PC-3 (cell line): ENCODE data around the gene DPYSL3.

ENCODE experiments used
- CTCF ChIP-seq: fragments of 300-600 bp; sonication (generic); conservative IDR thresholded peaks from 2 replicates; pipeline ENCODE4 v1.5.1; 2017; ENCODE audit warnings: antibody characterized with exemption, low read depth, mild to moderate bottlenecking, low read length
- EZH2 ChIP-seq: fragments of 300-600 bp; sonication (generic); IDR thresholded peaks from one replicate; pipeline ENCODE4 v1.6.1; 2017; ENCODE audit warnings: antibody characterized with exemption, mild to moderate bottlenecking, low read length; ENCODE audit not compliant: unreplicated experiment
- EZH2phosphoT487 ChIP-seq: fragments of 300-600 bp; sonication (generic); IDR thresholded peaks from 2 replicates; pipeline ENCODE4 v1.6.1; 2018; ENCODE audit warnings: mild to moderate bottlenecking, antibody characterized with exemption, low read length, borderline replicate concordance

GRCh38 chr5:147359581-147359980 is 150.3 kb downstream of the DPYSL3 start:
- TF ChIP-seq CTCF (no peak), EZH2 (no peak), EZH2phosphoT487 (no peak)
